NCI-H2107 (cell line): ENCODE measurements around the gene BRIX1.
"Not testable (repeated sequence)": the region's sequence is repeated elsewhere in the genome, so short reads cannot be mapped to it uniquely, and the experiment has no call there.

Source experiments
- DNase-seq: peaks from one replicate; lab custom pipeline; 2025; lab: John Stamatoyannopoulos, UW

BRIX1 gene

DNA sequence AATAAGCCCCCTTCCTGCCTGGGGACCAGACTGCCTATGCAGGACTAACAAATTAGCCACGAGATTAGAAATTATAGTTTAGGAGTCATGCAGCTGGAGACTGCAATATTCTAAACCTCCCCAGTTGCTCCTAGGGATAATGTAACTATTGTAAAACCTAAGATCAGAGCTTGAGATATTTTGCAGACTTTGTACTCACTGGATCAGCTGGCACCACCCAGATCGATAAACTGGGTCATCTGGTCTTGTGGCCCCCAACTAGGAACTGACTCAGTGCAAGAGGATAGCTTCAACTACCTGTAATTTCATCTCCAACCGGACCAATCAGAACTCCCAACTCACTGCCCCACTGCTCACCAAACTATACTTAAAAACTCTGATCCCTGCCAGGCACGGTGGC is 52.0 kb downstream of the BRIX1 start:
- no peak for DNase-seq

DNA sequence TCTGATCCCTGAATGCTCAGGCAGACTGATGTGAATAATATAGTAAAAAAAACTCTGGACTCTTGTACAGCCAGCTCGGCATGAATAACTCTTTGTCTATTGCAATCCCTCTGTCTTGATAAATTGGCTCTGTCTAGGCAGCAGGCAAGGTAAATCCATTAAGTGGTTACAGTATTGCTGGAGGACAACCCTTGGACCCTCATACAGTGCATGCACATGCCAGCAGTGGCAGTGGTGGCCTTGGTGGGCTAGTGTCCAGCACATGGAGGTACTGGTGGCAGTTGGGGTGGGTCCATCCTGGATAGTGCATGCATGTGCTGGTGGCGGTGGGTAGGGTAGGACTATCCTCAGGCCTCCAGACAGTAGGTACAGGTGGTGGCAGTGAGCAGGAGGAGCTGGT is 52.7 kb downstream of the BRIX1 start:
- no peak for DNase-seq

DNA sequence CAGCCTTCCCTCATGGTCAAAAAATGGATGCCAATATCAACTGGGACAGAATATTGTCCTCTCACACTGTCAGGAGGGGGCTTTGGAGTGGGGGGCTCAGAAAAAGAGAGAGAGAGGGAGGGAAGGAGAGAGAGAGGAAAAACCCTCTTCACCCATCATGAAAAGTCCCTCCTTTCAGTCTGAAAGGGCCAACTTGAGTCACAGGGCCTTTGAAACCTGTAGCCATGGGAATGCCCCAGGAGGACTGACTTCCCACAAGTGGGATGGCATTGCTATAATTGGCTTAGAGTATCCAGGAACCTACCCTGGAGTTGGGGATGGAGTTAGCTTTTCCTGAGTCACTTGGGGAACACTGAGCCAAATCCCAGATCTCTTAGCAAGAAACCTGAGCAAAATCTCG is 55.0 kb downstream of the BRIX1 start:
- DNase-seq = no peak

DNA sequence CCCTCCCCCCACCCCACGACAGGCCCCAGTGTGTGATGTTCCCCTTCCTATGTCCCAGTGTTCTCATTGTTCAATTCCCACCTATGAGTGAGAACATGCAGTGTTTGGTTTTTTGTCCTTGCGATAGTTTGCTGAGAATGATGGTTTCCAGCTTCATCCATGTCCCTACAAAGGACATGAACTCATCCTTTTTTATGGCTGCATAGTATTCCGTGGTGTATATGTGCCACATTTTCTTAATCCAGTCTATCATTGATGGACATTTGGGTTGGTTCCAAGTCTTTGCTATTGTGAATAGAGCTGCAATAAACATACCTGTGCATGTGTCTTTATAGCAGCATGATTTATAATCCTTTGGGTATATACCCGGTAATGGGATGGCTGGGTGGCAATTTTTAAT is 56.1 kb downstream of the BRIX1 start:
- not testable (repeated sequence) for DNase-seq
